Fibroblast of lung (primary cell): ENCODE measurements around the gene FAM236B. TPM values are rescaled to one million over a fixed set of nuclear protein-coding genes. Genes with fewer than 3 reads are reported as not detected.
"Not testable (repeated sequence)": the region's sequence is repeated elsewhere in the genome, so short reads cannot be mapped to it uniquely, and the experiment has no call there.

Experiments used
- DNase-seq, 2 donors: peaks; one replicate each; pipeline versions ENCODE4 v3.0.0 to v3.0.0-alpha.2; 2010; ENCODE audit warnings: low read depth in 2 of 2
- H2AFZ ChIP-seq: 2 replicates; pipeline ENCODE4 v1.5.1; 2012; ENCODE audit warnings: low read length, control low read depth, inconsistent platforms
- H3K27ac ChIP-seq: 2 replicates; pipeline ENCODE4 v1.5.1; 2011; ENCODE audit warnings: low read length, control low read depth; ENCODE audit not compliant: insufficient read depth
- H3K27me3 ChIP-seq: 2 replicates; pipeline ENCODE4 v1.5.1; 2011; ENCODE audit warnings: mild to moderate bottlenecking, low read length; ENCODE audit not compliant: control insufficient read depth, insufficient read depth
- H3K36me3 ChIP-seq: 2 replicates; pipeline ENCODE4 v1.5.1; 2011; ENCODE audit warnings: low read length; ENCODE audit not compliant: control insufficient read depth, insufficient read depth
- H3K4me1 ChIP-seq: 2 replicates; pipeline ENCODE4 v1.5.1; 2011; ENCODE audit warnings: low read length; ENCODE audit not compliant: control insufficient read depth, insufficient read depth; ENCODE audit errors: extremely low read depth
- H3K4me2 ChIP-seq: 2 replicates; pipeline ENCODE4 v1.5.1; 2011; ENCODE audit warnings: low read length, control low read depth; ENCODE audit not compliant: insufficient read depth; ENCODE audit errors: extremely low read depth
- H3K4me3 ChIP-seq, 4 experiments: fragments of 200-600 bp in 1 of 4; sonication (generic) in 1 of 4; replicated peaks in 1 of 4; 2 replicates each; pipeline ENCODE4 v1.5.1; 2011 to 2016; ENCODE audit warnings: low read length in 4 of 4, low read depth in 3 of 4, mild to moderate bottlenecking in 3 of 4, control low read depth in 2 of 4, inconsistent platforms in 1 of 4, mixed read lengths in 1 of 4; ENCODE audit not compliant: insufficient read depth in 1 of 4; ENCODE audit errors: control extremely low read depth in 1 of 4
- H3K79me2 ChIP-seq: 2 replicates; pipeline ENCODE4 v1.5.1; 2012; ENCODE audit warnings: mild to moderate bottlenecking, low read length, inconsistent platforms; ENCODE audit not compliant: control insufficient read depth, insufficient read depth
- H3K9ac ChIP-seq: 2 replicates; pipeline ENCODE4 v1.5.1; 2011; ENCODE audit warnings: mild to moderate bottlenecking, low read length, control low read depth; ENCODE audit not compliant: insufficient read depth
- H3K9me3 ChIP-seq: 2 replicates; pipeline ENCODE4 v1.5.1; 2012; ENCODE audit warnings: low read depth, low read length; ENCODE audit not compliant: control insufficient read depth, insufficient read depth
- H4K20me1 ChIP-seq: 2 replicates; pipeline ENCODE4 v1.5.1; 2011; ENCODE audit warnings: low read length; ENCODE audit not compliant: control insufficient read depth, insufficient read depth; ENCODE audit errors: extremely low read depth
- polyA minus RNA-seq: library from RNA; depleted of rRNA, polyadenylated mRNA; stranded (reverse); fragments of >200 nt; gene quantifications from 2 replicates; pipeline ENCODE4 v1.2.3, GENCODE V29; 2011; ENCODE audit warnings: low replicate concordance
- polyA plus RNA-seq, 2 donors: library from polyadenylated mRNA; depleted of rRNA in 1 of 2; stranded (reverse) in 1 of 2; unstranded in 1 of 2; fragments of >200 nt; gene quantifications; 2 replicates each; pipeline ENCODE4 v1.2.1, GENCODE V29; 2011 to 2012; ENCODE audit warnings: missing spikeins in 1 of 2
- total RNA-seq: library from RNA; depleted of rRNA; stranded (reverse); fragments of >200 nt; gene quantifications from 2 replicates; pipeline ENCODE4 v1.2.1, GENCODE V29; 2014

FAM236B gene
- total RNA-seq (not detected in 2 replicates), polyA plus RNA-seq (not detected in 2 replicates), polyA minus RNA-seq (not detected in 2 replicates)
- polyA plus RNA-seq (2012) = not detected in 2 replicates

DNA sequence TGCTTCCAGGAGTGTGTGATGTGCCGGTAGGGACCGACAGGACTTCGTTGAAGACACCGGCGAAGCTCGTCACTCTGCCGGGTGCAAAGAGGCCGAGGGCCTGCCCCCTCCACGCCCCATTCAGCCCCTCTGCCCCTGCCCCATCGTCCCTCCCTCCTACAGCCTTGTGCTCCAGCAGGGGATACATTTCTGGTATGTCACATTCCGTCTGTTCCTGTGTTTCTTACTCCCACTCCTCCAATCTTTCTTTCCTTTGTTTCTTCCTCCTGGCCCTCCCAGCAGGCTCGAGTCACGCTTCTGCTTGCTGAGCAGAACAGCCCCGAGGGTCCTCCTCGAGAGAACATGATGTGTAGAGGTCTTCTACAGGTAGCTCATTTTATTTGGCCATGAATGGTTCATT lies at the start of gene FAM236B:
FAM236B (minus strand) TSS at position 101 of the 400 bp plus-strand sequence; CDS start at position 1, 100 bp downstream.
- H2AFZ ChIP-seq, DNase-seq, H3K79me2 ChIP-seq, H3K27me3 ChIP-seq, H3K9ac ChIP-seq, H3K4me2 ChIP-seq, H4K20me1 ChIP-seq, H3K9me3 ChIP-seq, H3K27ac ChIP-seq, H3K4me3 ChIP-seq, H3K4me1 ChIP-seq, H3K36me3 ChIP-seq: not testable (repeated sequence)

- H3K9me3 ChIP-seq, H2AFZ ChIP-seq, H3K36me3 ChIP-seq, H3K9ac ChIP-seq, DNase-seq, H3K4me3 ChIP-seq, H4K20me1 ChIP-seq, H3K4me2 ChIP-seq, H3K79me2 ChIP-seq, H3K4me1 ChIP-seq, H3K27me3 ChIP-seq, H3K27ac ChIP-seq: not testable (repeated sequence)
These were observed 48.2 kb upstream of the FAM236B start for GRCh38 chrX:72830701-72831100.

GRCh38 chrX:72808110-72808509 lies 25.6 kb upstream of the FAM236B start, which contains the start of gene FAM236D:
FAM236D (minus strand) TSS chrX:72808210; CDS start chrX:72808110, 100 bp downstream.
- not testable (repeated sequence) for H3K36me3 ChIP-seq, H3K4me1 ChIP-seq, H3K4me2 ChIP-seq, H3K27ac ChIP-seq, H2AFZ ChIP-seq, H4K20me1 ChIP-seq, H3K4me3 ChIP-seq, H3K27me3 ChIP-seq, H3K9me3 ChIP-seq, H3K79me2 ChIP-seq, DNase-seq, H3K9ac ChIP-seq

DNA sequence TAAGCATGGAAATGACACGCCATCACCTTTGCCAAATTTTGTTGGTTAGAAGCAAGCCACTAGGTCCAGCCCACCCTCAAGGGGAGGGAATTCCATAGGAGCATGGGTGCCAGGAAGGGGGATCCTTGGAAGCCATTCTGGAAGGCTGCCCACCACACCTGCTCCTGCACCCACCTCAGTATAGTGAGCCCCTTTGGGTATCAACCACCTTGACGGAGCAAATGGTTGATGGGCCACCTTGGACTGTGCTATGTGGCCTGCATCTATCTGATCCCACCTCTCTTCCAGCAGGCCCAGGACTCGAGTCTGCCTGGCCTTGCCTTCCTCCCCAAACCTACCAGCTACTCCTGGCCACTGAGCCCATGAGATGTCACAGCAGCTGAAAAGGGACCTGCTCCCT lies 7.9 kb upstream of the FAM236B start:
- H2AFZ ChIP-seq, H3K36me3 ChIP-seq, DNase-seq, H3K27ac ChIP-seq, H3K9ac ChIP-seq, H3K4me1 ChIP-seq, H3K9me3 ChIP-seq, H3K4me3 ChIP-seq, H4K20me1 ChIP-seq, H3K79me2 ChIP-seq, H3K27me3 ChIP-seq, H3K4me2 ChIP-seq: not testable (repeated sequence)

DNA sequence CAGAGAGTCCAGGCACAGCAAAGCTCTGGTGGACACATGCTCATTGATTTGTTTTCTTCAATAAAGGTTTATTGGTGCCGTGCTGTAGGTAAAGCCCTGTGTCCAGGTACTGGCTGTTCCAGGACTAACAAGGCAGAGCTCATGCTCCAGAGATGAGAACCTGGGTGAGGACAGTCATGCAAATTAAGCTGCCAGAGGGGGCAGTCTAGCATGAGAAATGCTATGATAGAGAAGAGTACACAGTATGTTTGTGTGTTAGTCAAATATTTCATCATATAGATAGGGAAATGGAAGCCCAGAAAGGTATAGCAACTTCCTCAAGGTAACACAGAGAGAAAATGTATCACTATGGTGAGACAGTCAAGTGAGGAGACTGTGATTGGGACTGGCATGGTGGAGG lies 5.7 kb upstream of the FAM236B start:
- not testable (repeated sequence) for H3K27me3 ChIP-seq, H2AFZ ChIP-seq, H4K20me1 ChIP-seq, H3K4me3 ChIP-seq, H3K36me3 ChIP-seq, H3K79me2 ChIP-seq, H3K9ac ChIP-seq, H3K9me3 ChIP-seq, H3K4me1 ChIP-seq, H3K27ac ChIP-seq, H3K4me2 ChIP-seq, DNase-seq

- H3K9me3 ChIP-seq = not testable (repeated sequence)
These were observed 1.5 kb upstream of the FAM236B start for GRCh38 chrX:72783964-72784363.

GRCh38 chrX:72783365-72783936 lies 991 bp upstream of the FAM236B start:
- H3K36me3 ChIP-seq, DNase-seq, H3K79me2 ChIP-seq: not testable (repeated sequence)

More at GRCh38 chrX:72783964-72784363, 1.5 kb upstream of the FAM236B start:
- H3K27me3 ChIP-seq, H2AFZ ChIP-seq, H3K4me2 ChIP-seq, H3K27ac ChIP-seq, H3K9ac ChIP-seq, H4K20me1 ChIP-seq, H3K36me3 ChIP-seq, H3K4me1 ChIP-seq, H3K79me2 ChIP-seq, H3K4me3 ChIP-seq, DNase-seq: not testable (repeated sequence)

More at GRCh38 chrX:72783365-72783936, 991 bp upstream of the FAM236B start:
- H2AFZ ChIP-seq, H3K4me1 ChIP-seq, H3K9me3 ChIP-seq, H3K27me3 ChIP-seq, H3K9ac ChIP-seq, H3K27ac ChIP-seq, H3K4me3 ChIP-seq, H4K20me1 ChIP-seq, H3K4me2 ChIP-seq: not testable (repeated sequence)
